Bronchial epithelial cell (primary cell): ENCODE data around the gene PIN1. TPM values are rescaled to one million over a fixed set of nuclear protein-coding genes. Genes with fewer than 3 reads are reported as not detected.

Experiments used
- DNase-seq: peaks from one replicate; pipeline ENCODE4 v3.0.0-alpha.2; 2010; ENCODE audit warnings: low read depth
- FAIRE-seq: peaks from 2 replicates; lab custom pipeline; 2011; peaks lifted over from hg19 to GRCh38; lab: Jason Lieb, UNC
- H3K27me3 ChIP-seq: 2 replicates; pipeline ENCODE4 v1.5.1; 2011; ENCODE audit warnings: low read length; ENCODE audit not compliant: control insufficient read depth, insufficient read depth
- H3K36me3 ChIP-seq: 2 replicates; pipeline ENCODE4 v1.5.1; 2011; ENCODE audit warnings: low read length; ENCODE audit not compliant: control insufficient read depth, insufficient read depth
- H3K4me3 ChIP-seq: 2 replicates; pipeline ENCODE4 v1.5.1; 2011; ENCODE audit warnings: mild to moderate bottlenecking, low read depth, low read length, control low read depth
- total RNA-seq: library from RNA; depleted of rRNA; stranded (reverse); fragments of >200 nt; gene quantifications from 2 replicates; pipeline ENCODE4 v1.2.1, GENCODE V29; 2014
- TF ChIP-seq, protein P1 (sequence below): IDR thresholded peaks from 2 replicates; pipeline ENCODE4 v1.5.1; 2011; ENCODE audit warnings: mild to moderate bottlenecking, moderate library complexity, low read length, control low read depth, inconsistent platforms; ENCODE audit not compliant: insufficient read depth, severe bottlenecking

Gene PIN1
- total RNA-seq, 1 donor from 2014 or later: 61.3 TPM

DNA sequence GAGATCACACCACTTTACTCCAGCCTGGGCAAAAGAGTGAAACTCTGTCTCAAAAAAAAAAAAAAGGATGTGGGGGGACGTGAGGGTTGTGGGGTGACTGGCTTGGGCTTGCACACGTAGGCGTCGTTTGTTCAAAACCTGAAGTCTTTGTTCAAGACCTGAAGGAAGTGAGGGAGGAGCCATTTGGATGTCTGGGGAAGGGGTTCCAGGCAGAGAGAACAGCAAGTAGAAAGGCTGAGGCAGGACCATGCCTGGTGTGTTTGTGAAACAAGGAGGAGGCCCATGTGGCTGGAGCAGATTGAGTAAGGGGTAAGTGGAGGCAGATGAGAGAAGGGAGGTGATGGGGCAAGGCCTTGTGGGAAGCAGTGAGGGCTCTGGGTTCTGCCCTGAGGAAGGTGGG is 27.8 kb downstream of the PIN1 start:
- no peaks in the 10 kb centered on the region for H3K27me3 ChIP-seq
- H3K4me3 ChIP-seq: no peak overlapping the region
- no peaks in the 10 kb centered on the region for H3K36me3 ChIP-seq
- TF ChIP-seq, protein P1, sequence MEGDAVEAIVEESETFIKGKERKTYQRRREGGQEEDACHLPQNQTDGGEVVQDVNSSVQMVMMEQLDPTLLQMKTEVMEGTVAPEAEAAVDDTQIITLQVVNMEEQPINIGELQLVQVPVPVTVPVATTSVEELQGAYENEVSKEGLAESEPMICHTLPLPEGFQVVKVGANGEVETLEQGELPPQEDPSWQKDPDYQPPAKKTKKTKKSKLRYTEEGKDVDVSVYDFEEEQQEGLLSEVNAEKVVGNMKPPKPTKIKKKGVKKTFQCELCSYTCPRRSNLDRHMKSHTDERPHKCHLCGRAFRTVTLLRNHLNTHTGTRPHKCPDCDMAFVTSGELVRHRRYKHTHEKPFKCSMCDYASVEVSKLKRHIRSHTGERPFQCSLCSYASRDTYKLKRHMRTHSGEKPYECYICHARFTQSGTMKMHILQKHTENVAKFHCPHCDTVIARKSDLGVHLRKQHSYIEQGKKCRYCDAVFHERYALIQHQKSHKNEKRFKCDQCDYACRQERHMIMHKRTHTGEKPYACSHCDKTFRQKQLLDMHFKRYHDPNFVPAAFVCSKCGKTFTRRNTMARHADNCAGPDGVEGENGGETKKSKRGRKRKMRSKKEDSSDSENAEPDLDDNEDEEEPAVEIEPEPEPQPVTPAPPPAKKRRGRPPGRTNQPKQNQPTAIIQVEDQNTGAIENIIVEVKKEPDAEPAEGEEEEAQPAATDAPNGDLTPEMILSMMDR: no peak
- FAIRE-seq (no peak), DNase-seq (no peak)

DNA sequence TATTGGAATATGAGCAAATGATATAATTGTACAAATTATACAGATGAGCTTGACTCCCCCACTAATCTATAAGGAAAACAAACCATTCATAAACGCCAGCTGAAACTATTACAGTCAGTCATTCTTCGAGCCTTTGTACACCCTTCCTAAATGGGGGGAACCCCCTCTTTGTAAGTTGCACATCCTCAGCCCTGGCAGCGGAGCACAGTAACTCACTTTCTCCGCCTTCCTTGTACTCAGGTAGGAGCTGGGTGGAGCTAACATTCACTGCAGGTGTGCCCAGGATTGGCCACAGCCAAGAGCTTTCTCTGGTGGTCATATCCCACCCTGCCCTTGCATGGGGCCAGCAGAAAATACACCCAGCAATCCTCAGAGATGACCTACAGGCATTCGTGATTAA is 28.6 kb downstream of the PIN1 start:
- no peaks in the 10 kb centered on the region for H3K27me3 ChIP-seq
- no peaks in the 10 kb centered on the region for H3K36me3 ChIP-seq
- FAIRE-seq (no peak), DNase-seq (no peak)
- no peak overlapping the region for H3K4me3 ChIP-seq
- TF ChIP-seq, protein P1: no peak

DNA sequence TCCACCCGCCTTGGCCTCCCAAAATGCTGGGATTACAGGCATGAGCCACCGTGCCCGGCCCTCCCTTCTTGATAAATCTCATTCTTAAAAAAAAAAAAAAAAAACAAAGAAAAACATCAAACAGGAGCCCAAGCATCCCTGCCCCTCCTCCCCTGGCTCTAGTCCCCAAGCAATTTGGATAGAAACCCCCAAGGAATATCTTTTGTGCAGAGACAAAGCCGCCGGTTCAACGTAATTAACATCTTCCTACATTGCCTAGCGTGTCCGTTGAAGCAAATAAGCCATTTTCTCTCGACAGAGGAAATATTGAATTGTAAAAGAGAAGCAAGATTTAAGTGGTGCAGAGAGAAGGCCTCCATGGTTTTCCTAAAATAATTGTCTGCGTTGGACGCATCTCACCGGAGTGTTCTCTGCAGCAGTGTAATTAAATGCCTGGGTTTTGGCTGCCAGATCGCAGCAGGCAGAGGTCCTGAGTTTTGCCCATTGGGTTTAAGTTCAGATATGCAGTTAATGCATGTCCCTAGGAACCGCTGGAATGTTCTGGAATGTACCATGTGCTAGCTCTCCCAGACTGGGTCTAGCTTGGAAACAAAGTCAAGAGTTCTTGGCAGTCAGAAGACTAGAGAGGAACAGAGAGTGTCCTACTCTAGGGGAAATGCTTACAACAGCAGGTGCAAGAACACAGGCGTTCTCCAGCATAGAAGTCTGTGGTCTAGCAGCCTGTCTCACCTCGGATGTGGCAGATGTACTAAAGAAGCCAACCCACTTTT is 30.8 kb downstream of the PIN1 start:
- no peak for FAIRE-seq
- TF ChIP-seq, protein P1: no peak

GRCh38 chr19:9868983-9869617 is 34.0 kb downstream of the PIN1 start:
- TF ChIP-seq, protein P1: no peak
- no peak for DNase-seq
- no peak for FAIRE-seq

More for the DNA sequence above, 30.8 kb downstream of the PIN1 start:
- no peak for DNase-seq
- H3K27me3 ChIP-seq: no peaks in the 10 kb centered on the region
- H3K36me3 ChIP-seq: no peaks in the 10 kb centered on the region
- no peak overlapping the region for H3K4me3 ChIP-seq

GRCh38 chr19:9871626-9872338 is 36.7 kb downstream of the PIN1 start:
- FAIRE-seq: peak; percentile 7

More at GRCh38 chr19:9868983-9869617, 34.0 kb downstream of the PIN1 start:
- Histone ChIP-seq H3K36me3 (no peaks in the 10 kb centered on the region), H3K4me3 (no peak overlapping the region), H3K27me3 (no peaks in the 10 kb centered on the region)

More at GRCh38 chr19:9871626-9872338, 36.7 kb downstream of the PIN1 start:
- DNase-seq: no peak
- TF ChIP-seq, protein P1: no peak
- no peaks in the 10 kb centered on the region for H3K36me3 ChIP-seq
- H3K27me3 ChIP-seq: no peaks in the 10 kb centered on the region
- no peak overlapping the region for H3K4me3 ChIP-seq
